K562 (cell line): ENCODE measurements around the gene CISD2. TPM values are rescaled to one million over a fixed set of nuclear protein-coding genes. Genes with fewer than 3 reads are reported as not detected.

Experiments
- BRD4 ChIP-seq: fragments of 200-600 bp; sonication (generic); IDR thresholded peaks from 2 replicates; pipeline ENCODE4 v1.6.1; 2017; ENCODE audit warnings: inconsistent platforms
- BRF1 ChIP-seq: IDR thresholded peaks from 3 replicates; pipeline ENCODE4 v1.6.1; 2011; ENCODE audit warnings: borderline replicate concordance, mild to moderate bottlenecking; ENCODE audit not compliant: insufficient read length; ENCODE audit errors: extremely low read depth
- C11orf30 ChIP-seq: fragments of 450-650 bp; IDR thresholded peaks from 2 replicates; pipeline ENCODE4 v1.6.1; 2016; ENCODE audit warnings: low read depth, mild to moderate bottlenecking
- CBFA2T3 ChIP-seq: fragments of 450-650 bp; IDR thresholded peaks from 2 replicates; pipeline ENCODE4 v1.6.1; 2017
- ESRRA ChIP-seq: fragments of 450-650 bp; IDR thresholded peaks from 2 replicates; pipeline ENCODE4 v1.6.1; 2014; ENCODE audit warnings: low read depth, mild to moderate bottlenecking, moderate library complexity, borderline replicate concordance
- HDAC1 ChIP-seq, 2 experiments: fragments of 450-650 bp; IDR thresholded peaks; 2 replicates each; pipeline ENCODE4 v1.6.1; 2016 to 2017; ENCODE audit warnings: inconsistent platforms in 1 of 2, mild to moderate bottlenecking in 1 of 2, moderate library complexity in 1 of 2
- HDAC8 ChIP-seq: fragments of 450-650 bp; IDR thresholded peaks from 2 replicates; pipeline ENCODE4 v1.6.1; 2016; ENCODE audit warnings: mild to moderate bottlenecking, missing genetic modification characterization, moderate library complexity, missing compliant biosample characterization
- HMG20A ChIP-seq: fragments of 450-650 bp; formaldehyde crosslinking; conservative IDR thresholded peaks from 2 replicates; pipeline ENCODE4 v1.4.0; 2020; ENCODE audit warnings: mild to moderate bottlenecking, mixed read lengths
- IRF9 ChIP-seq: fragments of 450-650 bp; IDR thresholded peaks from 2 replicates; pipeline ENCODE4 v1.6.1; 2016; ENCODE audit warnings: missing biosample characterization, missing genetic modification characterization
- NFE2L1 ChIP-seq: fragments of 450-650 bp; IDR thresholded peaks from 2 replicates; pipeline ENCODE4 v1.6.1; 2016; ENCODE audit warnings: missing genetic modification characterization, low read depth, mild to moderate bottlenecking, missing compliant biosample characterization, moderate library complexity, borderline replicate concordance
- PKNOX1 ChIP-seq: fragments of 450-650 bp; IDR thresholded peaks from 2 replicates; pipeline ENCODE4 v1.6.1; 2016
- PURB ChIP-seq: sonication (generic); formaldehyde crosslinking; IDR thresholded peaks from 2 replicates; pipeline ENCODE4 v1.9.0; 2021; ENCODE audit warnings: low read depth, mild to moderate bottlenecking, missing genetic modification reagents
- RBM15 ChIP-seq: fragments of 200-400 bp; formaldehyde crosslinking; IDR thresholded peaks from 2 replicates; pipeline ENCODE4 v1.6.1; 2018; ENCODE audit warnings: mild to moderate bottlenecking, low read length, moderate library complexity; ENCODE audit not compliant: insufficient read depth
- RFX1 ChIP-seq: fragments of 450-650 bp; IDR thresholded peaks from 2 replicates; pipeline ENCODE4 v1.6.1; 2016; ENCODE audit warnings: mild to moderate bottlenecking, moderate library complexity
- STAT5A ChIP-seq: IDR thresholded peaks from 2 replicates; pipeline ENCODE4 v1.6.1; 2012; ENCODE audit warnings: low read length, inconsistent platforms, borderline replicate concordance
- ZNF3 ChIP-seq: fragments of 250-450 bp; sonication (Bioruptor Pico); IDR thresholded peaks from 2 replicates; pipeline ENCODE4 v1.5.0; 2021; ENCODE audit warnings: mild to moderate bottlenecking, moderate library complexity
- ZNF395 ChIP-seq: fragments of 200-800 bp; sonication (Bioruptor generic); IDR thresholded peaks from 2 replicates; pipeline ENCODE4 v1.6.1; 2017; ENCODE audit warnings: missing genetic modification characterization, missing compliant biosample characterization
- ZNF398 ChIP-seq: fragments of 250-450 bp; sonication (Bioruptor Pico); IDR thresholded peaks from 2 replicates; pipeline ENCODE4 v1.8.0; 2021; ENCODE audit warnings: moderate library complexity, mild to moderate bottlenecking, inconsistent platforms
- ZNF639 ChIP-seq, 2 experiments: fragments of 200-800 bp in 1 of 2; sonication (Bioruptor generic) in 1 of 2; sonication (generic) in 1 of 2; formaldehyde crosslinking in 1 of 2; IDR thresholded peaks in 1 of 2; conservative IDR thresholded peaks in 1 of 2; 2 replicates each; pipeline versions ENCODE4 v1.5.0 to v1.6.1; 2016 to 2020; ENCODE audit warnings: missing compliant biosample characterization in 1 of 2, missing genetic modification characterization in 1 of 2, missing genetic modification reagents in 1 of 2
- polyA plus RNA-seq, 8 experiments: library from polyadenylated mRNA; depleted of rRNA in 4 of 8; stranded (reverse) in 5 of 8; unstranded in 3 of 8; fragments of >200 nt; fragmentation: Nextera tagmentation in 2 of 8; fragmentation: Illumina TruSeq in 1 of 8; extraction: Ambion mirVana in 2 of 8; extraction: Trizol in 1 of 8; gene quantifications; 2 replicates each; pipeline versions ENCODE4 v1.2.1 to v1.2.3, GENCODE V29; 2011 to 2014; ENCODE audit warnings: inconsistent platforms in 1 of 8, missing spikeins in 1 of 8
- total RNA-seq, 7 experiments: library from RNA; depleted of rRNA in 6 of 7; stranded (reverse); fragments of >200 nt in 6 of 7; fragmentation: Illumina TruSeq in 2 of 7; extraction: Trizol in 2 of 7; gene quantifications; 2 replicates each; pipeline versions ENCODE4 v1.2.1 to v1.2.3, GENCODE V29; 2011 to 2021; ENCODE audit warnings: low replicate concordance in 1 of 7

The CISD2 gene
- total and polyA plus RNA-seq, 9 of the 15 experiments (the other 6 are each of a cell fraction or from before 2014, with no cell fraction given), result 37.8 to 91.4 (median 59.8) TPM

GRCh38 chr4:102827674-102828496 is 40.9 kb upstream of the CISD2 start (continued):
- TF ChIP-seq PURB (CRISPR knock-in tag) (no peak), ZNF639 (CRISPR knock-in tag; conservative IDR thresholded peaks at IDR 0.05 in 1 of 2, IDR thresholded peaks at IDR 0.05 in 1 of 2) (no peak; a peak in 2 of 4 replicates), NFE2L1 (tag) (no peak), HDAC1 (IDR thresholded peaks at IDR 0.05) (peak in 1 of 2 experiments; percentile 92; a peak in 2 of 4 replicates), CBFA2T3 (peak; percentile 30; the same call in 1 of the 2 replicates), ZNF398 (CRISPR knock-in tag) (no peak), RFX1 (peak; percentile 54; the same call in 1 of the 2 replicates), C11orf30 (peak; percentile 45; the same call in 1 of the 2 replicates), ZNF3 (CRISPR knock-in tag) (no peak), HMG20A (CRISPR knock-in tag) (no peak), PKNOX1 (peak; percentile 40; the same call in 1 of the 2 replicates), HDAC8 (no peak), STAT5A (no peak; the same call in 1 of the 2 replicates), BRF1 (no peak), BRD4 (no peak), IRF9 (tag) (no peak), RBM15 (no peak), ZNF395 (CRISPR knock-in tag) (peak; percentile 10; the same call in 1 of the 2 replicates), ESRRA (peak; percentile 40; the same call in 1 of the 2 replicates)
